Neural progenitor cell (in vitro differentiated cells): ENCODE data around the gene ALDH2.

ENCODE experiments used
- EZH2 ChIP-seq: fragments of 200-600 bp; sonication (generic); IDR thresholded peaks from 2 replicates; pipeline ENCODE4 v1.6.1; 2017; ENCODE audit warnings: antibody characterized with exemption, mild to moderate bottlenecking, moderate library complexity
- TF ChIP-seq, protein P1 (sequence below): fragments of 200-600 bp; sonication (generic); IDR thresholded peaks from 2 replicates; pipeline ENCODE4 v1.5.1; 2017; ENCODE audit warnings: antibody characterized with exemption, mild to moderate bottlenecking

DNA sequence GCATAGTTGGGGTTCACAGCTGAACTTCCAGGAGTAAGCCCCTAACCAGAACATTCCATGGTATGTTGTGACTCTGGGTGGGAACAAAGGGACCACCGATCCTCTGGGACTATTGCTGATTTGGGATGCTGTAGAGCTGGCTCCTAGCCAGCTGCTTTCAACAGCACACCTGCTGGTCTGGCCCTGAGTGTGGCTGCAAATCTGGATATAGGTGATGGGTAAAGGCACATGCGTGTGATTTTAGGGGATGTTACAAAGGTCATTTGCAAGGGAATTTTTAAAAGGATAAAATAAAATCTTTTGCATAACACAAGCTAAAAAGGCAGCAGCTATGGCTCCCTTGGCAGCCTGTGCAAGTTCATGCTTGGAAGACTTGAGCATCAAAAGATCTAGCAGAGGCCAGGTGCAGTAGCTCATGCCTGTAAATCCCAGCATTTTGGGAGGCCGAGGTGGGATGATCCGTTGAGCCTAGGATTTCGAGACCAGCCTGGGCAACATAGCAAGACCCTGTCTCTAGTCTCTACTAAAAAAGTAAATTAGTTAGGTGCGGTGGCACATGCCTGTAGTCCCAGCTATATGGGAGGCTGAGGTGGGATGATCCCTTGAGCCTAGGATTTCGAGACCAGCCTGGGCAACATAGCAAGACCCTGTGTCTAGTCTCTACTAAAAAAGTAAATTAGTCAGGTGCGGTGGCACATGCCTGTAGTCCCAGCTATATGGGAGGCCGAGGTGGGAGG is 1.6 kb downstream of the ALDH2 start:
- TF ChIP-seq, protein P1, sequence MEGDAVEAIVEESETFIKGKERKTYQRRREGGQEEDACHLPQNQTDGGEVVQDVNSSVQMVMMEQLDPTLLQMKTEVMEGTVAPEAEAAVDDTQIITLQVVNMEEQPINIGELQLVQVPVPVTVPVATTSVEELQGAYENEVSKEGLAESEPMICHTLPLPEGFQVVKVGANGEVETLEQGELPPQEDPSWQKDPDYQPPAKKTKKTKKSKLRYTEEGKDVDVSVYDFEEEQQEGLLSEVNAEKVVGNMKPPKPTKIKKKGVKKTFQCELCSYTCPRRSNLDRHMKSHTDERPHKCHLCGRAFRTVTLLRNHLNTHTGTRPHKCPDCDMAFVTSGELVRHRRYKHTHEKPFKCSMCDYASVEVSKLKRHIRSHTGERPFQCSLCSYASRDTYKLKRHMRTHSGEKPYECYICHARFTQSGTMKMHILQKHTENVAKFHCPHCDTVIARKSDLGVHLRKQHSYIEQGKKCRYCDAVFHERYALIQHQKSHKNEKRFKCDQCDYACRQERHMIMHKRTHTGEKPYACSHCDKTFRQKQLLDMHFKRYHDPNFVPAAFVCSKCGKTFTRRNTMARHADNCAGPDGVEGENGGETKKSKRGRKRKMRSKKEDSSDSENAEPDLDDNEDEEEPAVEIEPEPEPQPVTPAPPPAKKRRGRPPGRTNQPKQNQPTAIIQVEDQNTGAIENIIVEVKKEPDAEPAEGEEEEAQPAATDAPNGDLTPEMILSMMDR: no peak
- no peak for TF ChIP-seq EZH2
